ENCODE measurements around the gene WFDC13.
"Not testable (repeated sequence)": the region's sequence is repeated elsewhere in the genome, so short reads cannot be mapped to it uniquely, and the experiment has no call there.

Gene WFDC13, protein sequence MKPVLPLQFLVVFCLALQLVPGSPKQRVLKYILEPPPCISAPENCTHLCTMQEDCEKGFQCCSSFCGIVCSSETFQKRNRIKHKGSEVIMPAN

DNA sequence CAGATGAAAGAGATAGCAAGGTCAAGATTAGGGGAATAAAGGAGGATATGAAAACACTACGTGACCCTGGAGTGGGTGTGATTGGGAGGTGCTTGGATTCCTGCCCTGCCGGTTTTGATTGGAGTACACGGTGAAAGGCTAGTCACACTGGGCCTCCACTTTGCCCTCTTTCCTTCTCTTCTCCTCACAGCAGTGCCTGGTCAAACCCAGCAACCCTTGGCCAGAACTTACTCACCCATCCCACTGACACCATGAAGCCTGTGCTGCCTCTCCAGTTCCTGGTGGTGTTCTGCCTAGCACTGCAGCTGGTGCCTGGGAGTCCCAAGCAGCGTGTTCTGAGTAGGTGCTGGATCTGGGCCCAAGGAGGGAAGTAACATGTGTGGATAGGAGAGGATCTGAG, at the start of gene WFDC13:
TSS of gene WFDC13 (plus strand) at position 166 of the 400 bp plus-strand sequence. CDS start at position 252, 86 bp downstream.
- DNase-seq, result no peak

DNA sequence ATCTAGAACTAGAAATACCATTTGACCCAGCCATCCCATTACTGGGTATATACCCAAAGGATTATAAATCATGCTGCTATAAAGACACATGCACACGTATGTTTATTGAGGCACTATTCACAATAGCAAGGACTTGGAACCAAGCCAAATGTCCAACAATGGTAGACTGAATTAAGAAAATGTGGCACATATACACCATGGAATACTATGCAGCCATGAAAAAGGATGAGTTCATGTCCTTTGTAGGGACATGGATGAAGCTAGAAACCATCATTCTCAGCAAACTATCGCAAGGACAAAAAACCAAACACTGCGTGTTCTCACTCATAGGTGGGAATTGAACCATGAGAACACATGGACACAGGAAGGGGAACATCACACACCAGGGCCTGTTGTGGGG, 44.8 kb upstream of the WFDC13 start:
- DNase-seq, result not testable (repeated sequence)

DNA sequence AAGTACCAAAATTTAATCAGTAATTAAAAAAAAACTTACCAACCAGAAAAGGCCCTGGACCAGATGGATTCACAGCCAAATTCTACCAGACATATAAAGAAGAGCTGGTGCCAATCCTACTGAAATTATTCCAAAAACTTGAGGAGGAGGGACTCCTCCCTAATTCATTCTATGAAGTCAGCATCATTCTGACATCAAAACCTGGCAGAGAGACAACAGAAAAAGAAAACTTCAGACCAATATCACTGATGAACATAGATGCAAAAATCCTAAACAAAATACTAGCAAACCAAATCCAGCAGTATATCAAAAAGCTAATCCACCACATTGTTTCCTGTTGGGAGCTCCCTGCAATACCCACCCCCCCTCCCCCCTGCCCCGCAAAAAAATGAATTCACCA, 31.7 kb upstream of the WFDC13 start, which contains the start of gene WFDC11:
TSS of gene WFDC11 (minus strand) at position 101 of the 400 bp plus-strand sequence. CDS start 19,639 bp downstream, outside the sequence.
- no peak for DNase-seq

DNA sequence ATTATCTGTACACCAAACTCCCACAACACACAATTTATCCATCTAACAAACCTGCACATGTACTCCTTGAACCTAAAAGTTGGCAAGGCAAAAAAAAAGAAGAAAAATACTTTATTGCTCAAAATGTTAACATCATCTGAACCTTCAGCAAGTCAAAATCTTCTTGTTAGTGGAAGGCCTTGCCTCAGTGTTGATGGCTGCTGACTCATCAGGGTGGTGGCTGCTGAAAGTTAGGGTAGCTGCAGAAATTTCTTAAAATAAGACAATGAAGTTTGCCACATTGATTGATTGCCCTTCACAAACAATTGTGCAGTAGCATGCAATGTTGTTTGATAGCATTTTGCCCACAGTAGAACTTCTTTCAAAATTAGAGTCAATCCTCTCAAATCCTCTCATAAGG, 29.1 kb upstream of the WFDC13 start:
- DNase-seq, result no peak

DNA sequence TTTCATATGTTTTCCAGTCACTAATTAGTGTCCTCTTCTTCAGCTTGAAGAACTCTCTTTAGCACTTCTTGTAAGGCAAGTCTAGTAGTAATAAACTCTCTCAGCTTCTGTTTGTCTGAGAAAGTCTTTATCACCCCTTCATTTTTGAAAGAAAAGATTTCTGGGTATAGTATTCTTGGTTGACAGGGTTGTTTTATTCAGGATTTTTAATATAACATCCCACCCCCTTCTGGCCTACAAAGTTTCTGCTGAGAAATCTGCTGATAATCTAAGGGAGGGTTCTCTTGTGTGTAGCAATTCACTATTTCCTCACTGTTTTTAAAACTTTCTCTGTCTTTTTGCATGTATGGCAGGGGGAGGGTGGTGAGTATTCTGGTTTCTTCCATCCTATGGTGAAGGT, 22.2 kb upstream of the WFDC13 start:
- no peak for DNase-seq

DNA sequence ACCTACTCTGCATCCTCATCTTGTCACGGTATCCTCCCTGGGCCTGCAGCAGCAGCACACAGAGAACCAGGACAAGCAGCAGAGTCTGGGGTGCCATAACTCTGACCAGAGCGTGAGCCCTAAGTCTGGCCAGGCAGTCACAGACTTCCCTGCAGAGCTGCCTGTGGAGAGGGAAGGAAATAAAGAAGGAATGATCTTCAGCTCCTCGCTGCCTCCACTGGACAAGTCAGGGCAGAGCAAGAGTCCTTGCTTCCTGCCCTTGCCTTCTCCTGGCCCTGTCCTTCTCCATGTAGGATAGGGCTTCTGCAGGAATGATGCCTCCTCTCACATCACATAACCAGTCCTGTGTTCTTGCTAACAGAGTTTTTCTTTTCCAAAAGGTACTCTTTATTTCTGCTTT, 15.9 kb upstream of the WFDC13 start:
- DNase-seq, result no peak

DNA sequence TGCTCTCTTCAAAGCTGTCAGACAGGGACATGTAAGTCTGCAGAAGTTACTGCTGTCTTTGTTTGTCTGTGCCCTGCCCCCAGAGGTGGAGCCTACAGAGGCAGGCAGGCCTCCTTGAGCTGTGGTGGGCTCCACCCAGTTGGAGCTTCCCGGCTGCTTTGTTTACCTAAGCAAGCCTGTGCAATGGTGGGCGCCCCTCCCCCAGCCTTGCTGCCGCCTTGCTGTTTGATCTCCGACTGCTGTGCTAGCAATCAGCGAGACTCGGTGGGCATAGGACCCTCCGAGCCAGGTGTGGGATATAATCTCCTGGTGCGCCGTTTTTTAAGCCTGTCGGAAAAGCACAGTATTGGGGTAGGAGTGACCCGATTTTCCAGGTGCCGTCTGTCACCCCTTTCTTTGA, 8.5 kb upstream of the WFDC13 start:
- DNase-seq, result not testable (repeated sequence)

DNA sequence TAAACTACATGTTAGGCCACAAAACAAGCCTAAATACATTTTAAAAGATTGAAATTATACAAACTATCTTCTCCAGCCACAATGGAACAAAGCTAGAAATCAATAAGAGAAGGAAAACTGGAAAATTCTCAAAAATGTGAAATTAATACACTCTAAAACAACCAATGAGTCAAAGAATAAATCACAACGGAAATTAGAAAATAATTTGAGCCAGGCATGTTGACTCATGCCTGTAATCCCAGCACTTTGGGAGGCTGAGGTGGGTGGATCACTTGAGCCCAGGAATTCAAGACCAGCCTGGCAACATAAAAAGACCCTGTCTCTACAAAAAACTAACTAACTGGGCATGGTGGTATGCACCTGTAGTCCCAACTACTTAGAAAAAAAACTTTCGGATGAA, 6.3 kb upstream of the WFDC13 start:
- no peak for DNase-seq

DNA sequence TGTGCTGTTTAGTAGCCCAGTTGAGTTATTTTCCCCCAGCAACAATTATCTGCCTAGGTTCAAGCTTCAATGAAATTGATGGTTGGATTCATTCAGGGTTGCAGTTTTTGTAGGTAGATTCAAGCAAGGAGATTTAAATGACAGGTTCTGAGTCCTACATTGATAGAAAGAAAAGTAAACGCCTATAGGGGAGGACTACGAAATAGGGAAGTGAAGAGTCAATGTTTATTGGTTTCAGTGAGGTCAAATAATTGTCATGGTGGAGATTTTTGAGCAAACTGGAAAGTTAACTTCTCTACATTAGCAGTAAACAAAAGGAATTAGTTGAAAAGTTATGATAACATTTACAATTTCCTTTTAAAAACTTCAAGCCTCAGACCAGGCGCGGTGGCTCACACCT, 734 bp upstream of the WFDC13 start:
- no peak for DNase-seq

DNA sequence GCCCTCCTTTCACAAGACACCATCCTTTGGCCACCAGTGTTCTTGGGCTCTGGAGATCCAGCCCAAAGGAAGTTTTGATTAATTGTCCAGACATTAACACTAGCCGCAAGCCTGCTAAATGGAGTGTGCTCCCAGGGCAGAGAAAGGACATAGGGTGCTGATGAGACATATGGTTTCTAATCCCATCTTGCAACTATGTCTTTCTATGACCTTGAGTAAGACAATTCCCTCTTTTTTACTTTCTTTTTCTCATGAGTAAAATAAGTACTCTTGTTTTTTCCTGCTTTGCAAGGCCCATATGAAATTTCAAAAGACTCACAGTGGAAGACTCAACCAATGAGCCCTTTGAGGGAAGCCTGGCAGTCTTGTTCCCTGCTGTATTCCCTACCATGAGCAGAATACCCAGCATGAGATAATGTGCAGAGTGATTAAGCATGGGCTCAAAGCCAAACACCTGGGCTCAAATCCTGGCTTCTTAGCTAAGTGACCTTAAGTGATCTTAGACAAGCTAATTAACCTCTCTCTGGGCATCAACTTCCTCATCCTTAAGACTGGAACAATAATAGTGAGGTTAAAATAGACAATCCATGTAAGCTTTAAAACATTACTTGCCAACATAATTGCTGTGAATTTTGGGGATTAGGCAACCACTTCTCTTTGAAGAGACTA, 3.3 kb downstream of the WFDC13 start, which contains the start of gene WFDC10B:
TSS of gene WFDC10B (minus strand) at position 51 of the 669 bp plus-strand sequence. CDS start 19,027 bp downstream, outside the sequence.
- peak; percentile 1 for DNase-seq

DNA sequence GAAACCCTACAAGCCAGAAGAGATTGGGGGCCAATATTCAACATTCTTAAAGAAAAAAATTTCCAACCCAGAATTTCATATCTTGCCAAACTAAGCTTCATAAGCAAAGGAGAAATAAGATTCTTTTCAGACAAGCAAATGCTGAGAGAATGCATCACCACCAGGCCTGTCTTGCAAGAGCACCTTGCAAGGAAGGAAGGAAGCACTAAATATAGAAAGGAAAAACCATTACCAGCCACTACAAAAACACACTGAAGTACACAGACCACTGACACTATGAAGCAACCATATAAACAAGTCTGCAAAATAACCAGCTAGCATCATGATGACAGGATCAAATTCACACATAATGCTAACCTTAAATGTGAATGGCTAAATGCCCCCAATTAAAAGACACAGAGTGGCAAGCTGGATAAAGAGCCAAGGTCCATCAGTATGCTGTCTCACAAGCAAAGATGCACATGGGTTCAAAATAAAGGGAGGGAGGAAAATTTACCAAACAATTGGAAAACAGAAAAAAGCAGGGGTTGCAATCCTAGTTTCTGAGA, 14.4 kb downstream of the WFDC13 start:
- DNase-seq, result not testable (repeated sequence)

DNA sequence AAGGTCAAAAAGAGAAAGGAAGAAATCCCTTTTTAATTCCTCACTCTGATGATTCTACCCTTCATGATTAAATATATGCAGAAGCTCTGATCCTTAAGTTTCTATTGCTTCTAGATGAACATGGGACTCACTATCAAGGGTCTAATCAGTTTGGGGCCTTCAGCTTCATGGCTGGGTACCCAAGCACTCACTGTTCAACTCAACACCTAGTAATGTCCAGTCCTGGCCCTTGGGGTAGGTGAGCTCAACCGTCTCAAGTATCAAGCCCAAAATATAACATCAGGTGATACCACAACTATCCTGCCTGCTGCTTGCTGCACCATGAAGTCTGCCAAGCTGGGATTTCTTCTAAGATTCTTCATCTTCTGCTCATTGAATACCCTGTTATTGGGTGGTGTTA, 20.2 kb downstream of the WFDC13 start, which contains the start of gene SPINT4:
TSS of gene SPINT4 (plus strand) at position 301 of the 400 bp plus-strand sequence. CDS start at position 322, 21 bp downstream.
- no peak for DNase-seq

DNA sequence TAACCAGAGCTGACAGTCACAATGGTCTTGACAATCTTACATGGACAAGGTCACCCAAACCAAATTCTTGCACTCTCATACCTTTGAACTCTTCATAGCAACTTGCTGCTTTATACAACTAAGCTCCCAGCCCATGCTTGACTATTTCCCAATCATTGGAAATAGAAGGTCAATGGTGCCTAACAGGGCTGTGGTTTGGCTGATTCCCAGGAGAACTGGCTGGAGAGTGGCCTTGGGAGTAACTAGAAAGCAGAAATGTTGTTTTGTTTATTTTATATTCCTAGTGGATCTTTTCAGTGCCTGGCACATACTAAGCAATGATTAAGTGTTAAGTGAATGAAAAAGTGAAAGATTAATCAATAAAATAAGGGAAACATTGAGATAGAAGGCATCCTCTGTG, 23.3 kb downstream of the WFDC13 start:
- no peak for DNase-seq

DNA sequence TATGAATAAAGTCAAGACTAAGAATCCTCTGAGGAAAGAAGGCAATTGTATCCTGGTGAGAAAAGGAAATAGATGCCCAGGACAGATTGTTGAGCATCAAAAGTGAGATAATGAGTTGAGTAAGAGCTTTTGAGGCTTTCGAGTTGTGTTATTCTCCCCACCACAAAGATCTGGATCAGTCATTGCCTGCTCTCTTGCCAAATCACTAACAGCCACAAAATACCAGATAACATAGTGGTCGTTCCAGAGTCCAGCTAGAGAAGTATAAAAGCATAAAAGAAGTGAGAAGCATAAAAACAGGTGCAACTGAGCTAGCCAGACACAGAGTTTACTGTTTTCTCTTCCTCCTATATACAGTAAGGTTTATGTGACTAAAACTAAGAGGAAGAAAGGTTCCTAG, 25.2 kb downstream of the WFDC13 start:
- DNase-seq, result no peak

DNA sequence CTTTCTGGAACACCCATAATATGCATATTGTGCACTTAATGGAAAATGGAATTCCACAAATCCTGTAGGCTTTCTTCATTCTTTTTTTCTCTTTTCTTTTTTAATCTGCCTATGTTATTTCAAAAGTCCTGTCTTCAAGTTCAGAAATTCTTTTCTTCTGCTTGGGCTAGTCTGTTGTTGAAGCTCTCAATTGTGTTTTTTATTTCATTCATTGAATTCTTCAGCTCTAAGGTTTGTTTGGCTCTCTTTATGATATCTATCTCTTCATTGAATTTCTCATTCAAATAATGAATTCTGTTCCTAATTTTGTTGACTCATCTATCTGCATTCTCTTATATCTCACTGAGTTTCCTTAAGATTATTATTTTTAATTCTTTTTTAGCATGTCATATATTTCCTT, 30.4 kb downstream of the WFDC13 start:
- no peak for DNase-seq

DNA sequence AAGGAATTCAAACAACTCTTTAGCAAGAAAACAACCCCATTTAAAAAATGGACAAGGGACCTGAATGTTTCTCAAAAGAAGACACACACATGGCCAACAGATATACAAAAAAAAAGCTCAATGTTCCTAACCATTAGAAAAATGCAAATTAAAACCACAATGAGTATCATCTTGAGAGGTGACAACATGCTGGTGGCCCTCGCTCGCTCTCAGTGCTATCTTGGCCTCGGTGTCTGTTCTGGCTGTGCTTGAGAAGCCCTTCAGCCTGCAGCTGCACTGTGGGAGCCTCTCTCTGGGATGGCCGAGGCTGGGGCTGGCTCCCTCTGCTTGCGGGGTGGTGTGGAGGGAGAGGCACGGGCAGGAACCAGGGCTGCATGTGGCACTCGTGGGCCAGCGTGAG, 33.7 kb downstream of the WFDC13 start:
- no peak for DNase-seq

DNA sequence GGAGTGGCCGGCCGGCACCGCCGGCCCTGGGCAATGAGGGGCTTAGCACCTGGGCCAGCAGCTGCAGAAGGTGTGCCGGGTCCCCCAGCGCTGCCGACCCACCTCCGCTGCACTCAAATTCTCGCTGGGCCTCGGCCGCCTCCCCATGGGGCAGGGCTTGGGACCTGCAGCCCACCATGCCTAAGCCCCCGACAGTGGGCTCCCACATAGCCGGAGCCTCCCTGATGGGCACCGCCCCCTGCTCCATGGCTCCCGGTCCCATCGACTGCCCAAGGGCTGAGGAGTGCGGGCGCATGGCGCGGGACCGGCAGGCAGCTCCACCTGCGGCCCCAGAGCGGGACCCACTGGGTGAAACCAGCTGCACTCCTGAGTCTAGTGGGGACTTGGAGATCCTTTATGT, 34.1 kb downstream of the WFDC13 start:
- DNase-seq, result no peak

DNA sequence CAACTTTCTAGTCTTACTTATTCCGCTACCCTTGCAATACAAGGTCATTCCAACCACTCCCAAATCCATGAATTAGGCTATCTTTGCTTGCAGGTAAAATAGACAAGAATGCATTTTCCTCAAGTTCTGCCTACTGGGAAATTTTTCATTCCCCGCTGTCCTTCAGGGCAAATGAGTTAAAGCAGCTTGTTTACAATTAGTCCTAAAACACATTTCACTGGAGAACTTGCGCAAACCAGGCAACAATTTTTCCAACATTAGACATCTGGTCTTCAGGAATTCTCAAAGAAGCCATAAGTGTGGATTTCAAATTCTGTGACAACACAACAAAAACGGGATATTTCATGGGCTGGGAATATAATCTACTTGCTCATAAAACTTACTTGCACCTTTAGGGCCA, 40.8 kb downstream of the WFDC13 start:
- DNase-seq, result no peak

DNA sequence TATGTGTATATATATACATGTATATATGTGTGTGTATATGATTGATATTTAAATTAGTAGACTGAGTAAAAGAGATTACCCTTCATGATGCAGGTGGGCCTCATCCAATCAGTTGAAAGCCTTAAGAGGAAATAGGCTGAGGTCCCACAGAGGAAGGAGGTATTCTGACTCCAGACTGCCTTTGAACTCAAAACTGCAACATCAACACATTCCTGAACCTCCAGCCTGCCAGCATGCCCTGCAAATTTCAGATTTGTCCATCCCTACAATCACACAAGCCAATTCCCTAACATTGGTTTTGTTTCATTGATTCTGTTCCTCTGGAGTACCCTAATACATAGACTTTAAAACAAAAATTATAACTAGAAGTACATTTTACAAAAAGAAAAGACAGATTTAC, 43.2 kb downstream of the WFDC13 start:
- no peak for DNase-seq

DNA sequence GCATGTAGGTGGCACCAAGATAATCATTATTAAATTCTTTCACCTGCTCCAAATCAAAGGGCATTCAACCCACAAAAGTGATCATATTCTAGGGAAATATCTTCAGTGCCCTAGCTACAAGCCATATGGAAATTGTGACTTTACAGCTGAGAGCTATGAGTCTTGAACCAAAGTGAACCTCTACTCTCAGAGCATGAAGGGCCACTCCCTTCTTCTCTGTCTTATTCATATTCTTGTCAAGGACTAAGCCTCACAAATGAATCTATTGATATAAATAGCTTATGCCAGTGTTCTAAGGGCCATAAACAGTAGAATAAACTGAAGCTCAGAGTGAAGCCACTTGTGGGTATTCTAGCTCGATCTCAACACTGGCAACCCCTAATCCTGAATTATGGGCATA, 49.9 kb downstream of the WFDC13 start:
- no peak for DNase-seq

DNA sequence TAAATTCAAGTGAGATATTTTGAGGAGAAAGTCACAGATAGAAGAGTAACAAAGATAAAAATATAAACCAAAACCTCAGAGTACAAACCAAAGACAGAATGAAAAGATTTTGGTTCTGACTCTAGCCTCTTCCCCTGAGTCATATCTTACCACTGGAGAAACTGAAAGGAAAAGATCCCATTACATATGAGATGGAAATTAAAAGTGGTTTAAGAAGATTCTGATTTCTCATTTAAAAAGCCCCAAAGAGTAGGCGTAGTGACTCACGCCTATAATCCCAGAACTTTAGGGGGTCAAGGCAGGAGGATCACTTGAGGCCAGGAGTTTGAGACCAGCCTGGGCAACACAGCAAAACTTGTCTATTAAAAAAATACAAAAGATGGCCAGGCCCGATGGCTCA, 50.9 kb downstream of the WFDC13 start:
- no peak for DNase-seq

DNA sequence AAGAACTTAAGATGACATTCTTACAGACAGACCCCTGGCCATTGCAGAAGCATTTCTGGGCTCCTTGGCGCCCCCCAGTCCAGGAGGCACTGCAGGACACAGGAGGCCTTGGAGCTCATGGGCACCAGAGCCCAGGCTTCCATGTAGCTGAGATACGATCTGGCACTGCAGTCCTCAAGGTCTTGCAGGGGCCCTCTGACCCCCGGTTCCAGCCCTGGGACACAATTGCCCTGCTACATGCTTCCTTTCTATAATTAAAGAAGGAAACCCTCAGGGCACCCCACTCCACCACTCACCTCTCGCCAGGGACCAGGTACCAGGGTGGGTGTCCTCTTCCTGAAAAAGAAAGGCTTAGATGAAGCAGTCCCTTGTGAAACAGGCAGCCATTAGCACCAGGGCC, 56.3 kb downstream of the WFDC13 start:
- no peak for DNase-seq
